ENCODE measurements around the gene TFDP2.
"Not testable (repeated sequence)": the region's sequence is repeated elsewhere in the genome, so short reads cannot be mapped to it uniquely, and the experiment has no call there.

The TFDP2 gene

DNA sequence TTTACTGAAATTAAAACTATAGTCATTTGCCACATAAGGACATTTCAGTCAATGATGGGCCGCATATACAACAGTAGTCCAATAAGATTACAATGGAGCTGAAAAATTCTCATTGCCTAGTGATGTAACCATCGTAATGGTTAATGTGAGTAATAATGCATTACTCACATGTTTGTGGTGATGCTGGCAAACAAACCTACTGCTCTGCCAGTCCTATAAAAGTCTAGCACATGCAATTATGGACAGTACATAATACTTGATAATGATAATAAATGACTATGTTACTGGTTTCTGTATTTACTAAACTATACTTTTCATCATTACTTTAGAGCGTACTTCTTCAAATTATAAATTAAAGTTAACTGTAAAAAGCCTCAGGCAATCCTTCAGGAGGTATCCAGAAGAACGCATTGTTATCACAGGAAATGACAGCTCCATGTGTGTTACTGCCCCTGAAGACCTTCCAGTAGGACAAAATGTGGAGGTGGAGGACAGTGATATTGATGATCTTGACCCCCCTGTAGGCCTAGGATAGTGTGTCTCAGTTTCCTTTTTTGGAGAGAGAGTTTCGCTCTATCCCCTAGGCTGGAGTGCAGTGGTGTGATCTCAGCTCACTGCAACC is 170.2 kb downstream of the TFDP2 start:
- FAIRE-seq, result no peak
- DNase-seq (ENCODE audit: insufficient read length), result no peak
- TF ChIP-seq TAF1 (IDR thresholded peaks at IDR 0.05; ENCODE audit: borderline replicate concordance, low read depth, low read length) (no peak), POLR2AphosphoS5 (IDR thresholded peaks at IDR 0.05; ENCODE audit: low read depth, low read length) (no peak), POLR2A (IDR thresholded peaks at IDR 0.05; ENCODE audit: low read depth, low read length) (no peak)

DNA sequence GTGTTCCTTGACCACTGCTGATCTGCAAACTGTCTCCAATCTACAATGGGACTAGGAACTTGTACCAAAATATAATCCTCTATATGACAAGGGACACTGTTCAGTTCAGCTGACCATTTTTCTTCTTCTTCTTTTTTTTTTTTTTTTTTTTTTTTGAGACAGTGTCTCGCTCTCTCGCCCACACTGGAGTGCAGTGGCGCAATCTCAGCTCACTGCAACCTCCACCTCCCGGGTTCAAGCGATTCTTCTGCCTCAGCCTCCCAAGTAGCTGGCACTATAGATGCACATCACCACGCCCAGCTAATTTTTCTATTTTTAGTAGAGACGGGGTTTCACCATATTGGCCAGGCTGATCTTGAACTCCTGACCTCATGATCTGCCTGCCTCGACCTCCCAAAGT is 174.6 kb downstream of the TFDP2 start:
- FAIRE-seq; DNase-seq (ENCODE audit: insufficient read length): not testable (repeated sequence)

DNA sequence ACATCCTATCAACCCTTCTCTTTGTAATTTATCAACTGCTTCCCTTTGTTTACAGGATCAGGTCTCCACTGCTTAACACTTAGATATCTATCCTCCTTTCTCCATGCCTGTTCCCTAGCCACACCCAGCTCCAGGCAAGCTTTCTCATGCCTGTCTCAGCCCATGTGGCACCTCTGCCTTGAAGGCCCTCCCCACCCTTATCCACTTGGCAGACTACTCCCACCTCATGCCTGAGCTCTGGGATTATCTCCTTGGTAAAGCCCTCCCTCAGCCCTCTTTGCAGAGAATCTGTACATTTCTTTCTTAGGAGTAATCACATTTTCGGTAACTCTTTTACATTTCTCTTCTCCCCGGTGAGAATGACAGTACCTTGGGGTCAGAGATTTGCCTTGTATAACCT is 176.9 kb downstream of the TFDP2 start:
- FAIRE-seq (no peak), DNase-seq (ENCODE audit: insufficient read length) (no peak)
- TF ChIP-seq TAF1 (IDR thresholded peaks at IDR 0.05; ENCODE audit: borderline replicate concordance, low read depth, low read length) (no peak), POLR2AphosphoS5 (IDR thresholded peaks at IDR 0.05; ENCODE audit: low read depth, low read length) (no peak), POLR2A (IDR thresholded peaks at IDR 0.05; ENCODE audit: low read depth, low read length) (no peak)

DNA sequence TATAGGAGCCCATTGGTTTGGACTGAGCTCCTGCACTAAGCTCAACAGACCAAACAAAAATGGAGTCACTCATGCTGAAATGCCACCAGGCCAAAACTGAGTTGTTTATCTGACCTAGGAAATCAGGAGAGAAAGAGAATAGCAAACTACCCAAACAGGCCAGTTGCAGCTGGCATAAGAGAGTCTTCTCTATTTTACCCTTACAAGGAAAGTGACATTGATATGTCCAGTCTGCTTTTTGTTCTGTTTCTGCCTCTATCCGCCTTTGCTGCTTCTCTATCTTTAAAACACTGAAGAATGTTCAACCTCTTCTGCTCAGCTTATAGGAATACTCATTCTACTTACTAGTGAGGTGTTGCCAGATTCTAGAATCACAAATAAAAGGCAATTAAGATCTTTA is 177.8 kb downstream of the TFDP2 start:
- DNase-seq (ENCODE audit: insufficient read length) (no peak), FAIRE-seq (no peak)
- no peak for TF ChIP-seq POLR2AphosphoS5 (IDR thresholded peaks at IDR 0.05; ENCODE audit: low read depth, low read length)
- TF ChIP-seq TAF1 (IDR thresholded peaks at IDR 0.05; ENCODE audit: borderline replicate concordance, low read depth, low read length), result no peak
- TF ChIP-seq POLR2A (IDR thresholded peaks at IDR 0.05; ENCODE audit: low read depth, low read length), result no peak

DNA sequence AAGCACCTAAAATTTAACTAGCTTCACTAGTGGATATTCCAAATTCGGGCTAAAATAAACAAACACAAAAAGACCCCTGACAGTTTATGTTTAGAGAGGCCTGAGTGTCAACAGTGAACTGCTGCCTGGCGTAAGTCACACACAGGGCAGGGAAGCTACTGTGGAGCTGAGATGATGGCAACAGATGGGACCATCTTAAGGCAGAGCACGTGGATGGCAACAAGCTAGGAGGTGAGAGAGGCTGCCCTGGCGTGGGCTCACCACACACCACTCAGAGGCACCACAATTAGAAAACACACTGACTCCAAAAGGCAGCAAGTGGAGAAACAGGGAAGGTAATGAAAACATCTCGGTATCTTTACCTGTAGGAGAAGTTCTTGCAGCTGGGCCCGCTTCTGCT is 179.6 kb downstream of the TFDP2 start:
- no peak for TF ChIP-seq POLR2A (IDR thresholded peaks at IDR 0.05; ENCODE audit: low read depth, low read length)
- TF ChIP-seq POLR2AphosphoS5 (IDR thresholded peaks at IDR 0.05; ENCODE audit: low read depth, low read length), result no peak
- TF ChIP-seq TAF1 (IDR thresholded peaks at IDR 0.05; ENCODE audit: borderline replicate concordance, low read depth, low read length), result no peak
- FAIRE-seq, result no peak
- DNase-seq (ENCODE audit: insufficient read length), result no peak

DNA sequence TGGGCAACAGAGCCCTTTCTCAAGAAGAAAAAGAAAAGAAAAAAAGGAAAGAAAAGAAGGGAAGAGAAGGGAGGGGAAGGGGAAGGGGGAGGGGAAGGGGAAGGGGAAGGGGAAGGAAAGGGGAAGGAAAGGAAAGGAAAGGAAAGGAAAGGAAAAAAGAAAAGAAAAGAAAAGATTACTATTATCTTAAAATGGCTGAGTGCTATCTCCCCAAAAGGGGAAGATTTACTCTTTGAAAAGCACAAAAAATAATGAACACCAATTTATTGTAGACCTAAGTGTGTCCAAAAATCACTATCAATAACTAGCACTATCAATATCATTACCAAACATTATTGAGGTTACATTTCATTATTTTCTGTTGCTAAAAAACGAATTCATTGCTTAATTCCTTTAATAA is 183.9 kb downstream of the TFDP2 start:
- no peak for FAIRE-seq
- TF ChIP-seq POLR2A (IDR thresholded peaks at IDR 0.05; ENCODE audit: low read depth, low read length), result no peak
- TF ChIP-seq TAF1 (IDR thresholded peaks at IDR 0.05; ENCODE audit: borderline replicate concordance, low read depth, low read length), result no peak
- TF ChIP-seq POLR2AphosphoS5 (IDR thresholded peaks at IDR 0.05; ENCODE audit: low read depth, low read length), result no peak

DNA sequence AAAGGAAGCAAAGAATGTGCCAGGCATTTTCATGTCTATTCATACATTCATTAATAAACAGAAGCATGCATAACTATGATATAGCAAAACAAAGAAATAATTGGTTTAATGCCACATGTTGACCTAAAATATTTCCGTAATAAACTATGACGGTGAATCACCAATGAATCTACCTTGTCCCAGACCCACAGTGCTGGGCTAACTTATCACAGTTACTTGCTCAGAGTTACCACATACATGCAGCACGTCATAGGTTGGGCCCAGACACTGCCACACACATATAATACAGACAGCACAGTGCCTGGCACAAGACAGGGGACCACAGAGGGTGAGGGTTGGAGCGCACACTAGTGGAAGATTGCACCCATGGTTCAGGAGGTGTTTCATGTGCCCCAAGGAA is 186.0 kb downstream of the TFDP2 start:
- DNase-seq (ENCODE audit: insufficient read length) (no peak), FAIRE-seq (no peak)
- no peak for TF ChIP-seq POLR2A (IDR thresholded peaks at IDR 0.05; ENCODE audit: low read depth, low read length)
- TF ChIP-seq TAF1 (IDR thresholded peaks at IDR 0.05; ENCODE audit: borderline replicate concordance, low read depth, low read length), result no peak
- TF ChIP-seq POLR2AphosphoS5 (IDR thresholded peaks at IDR 0.05; ENCODE audit: low read depth, low read length), result no peak

More for the DNA sequence above, 183.9 kb downstream of the TFDP2 start:
- no peak for DNase-seq (ENCODE audit: insufficient read length)

DNA sequence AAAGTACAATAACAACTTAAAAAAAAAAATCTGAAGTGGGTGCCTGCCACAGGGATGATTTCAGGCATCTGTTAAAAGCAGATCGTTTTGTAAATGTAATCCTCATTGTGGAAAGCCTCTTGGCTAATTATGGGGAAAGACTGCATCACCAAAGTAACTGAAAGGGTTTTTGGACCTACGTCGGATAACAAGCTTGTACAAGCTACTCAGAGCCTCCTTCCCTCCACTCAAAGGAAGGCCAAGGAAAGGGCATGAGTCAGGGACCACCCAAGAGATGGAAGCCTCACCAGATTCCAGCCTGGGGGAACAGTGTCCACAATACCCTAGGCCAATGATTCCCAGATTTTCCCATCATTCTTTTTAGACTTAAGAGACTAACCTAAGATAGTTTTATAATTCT is 188.6 kb downstream of the TFDP2 start:
- no peak for DNase-seq (ENCODE audit: insufficient read length)
- TF ChIP-seq POLR2AphosphoS5 (IDR thresholded peaks at IDR 0.05; ENCODE audit: low read depth, low read length) (no peak), POLR2A (IDR thresholded peaks at IDR 0.05; ENCODE audit: low read depth, low read length) (no peak), TAF1 (IDR thresholded peaks at IDR 0.05; ENCODE audit: borderline replicate concordance, low read depth, low read length) (no peak)
- no peak for FAIRE-seq

DNA sequence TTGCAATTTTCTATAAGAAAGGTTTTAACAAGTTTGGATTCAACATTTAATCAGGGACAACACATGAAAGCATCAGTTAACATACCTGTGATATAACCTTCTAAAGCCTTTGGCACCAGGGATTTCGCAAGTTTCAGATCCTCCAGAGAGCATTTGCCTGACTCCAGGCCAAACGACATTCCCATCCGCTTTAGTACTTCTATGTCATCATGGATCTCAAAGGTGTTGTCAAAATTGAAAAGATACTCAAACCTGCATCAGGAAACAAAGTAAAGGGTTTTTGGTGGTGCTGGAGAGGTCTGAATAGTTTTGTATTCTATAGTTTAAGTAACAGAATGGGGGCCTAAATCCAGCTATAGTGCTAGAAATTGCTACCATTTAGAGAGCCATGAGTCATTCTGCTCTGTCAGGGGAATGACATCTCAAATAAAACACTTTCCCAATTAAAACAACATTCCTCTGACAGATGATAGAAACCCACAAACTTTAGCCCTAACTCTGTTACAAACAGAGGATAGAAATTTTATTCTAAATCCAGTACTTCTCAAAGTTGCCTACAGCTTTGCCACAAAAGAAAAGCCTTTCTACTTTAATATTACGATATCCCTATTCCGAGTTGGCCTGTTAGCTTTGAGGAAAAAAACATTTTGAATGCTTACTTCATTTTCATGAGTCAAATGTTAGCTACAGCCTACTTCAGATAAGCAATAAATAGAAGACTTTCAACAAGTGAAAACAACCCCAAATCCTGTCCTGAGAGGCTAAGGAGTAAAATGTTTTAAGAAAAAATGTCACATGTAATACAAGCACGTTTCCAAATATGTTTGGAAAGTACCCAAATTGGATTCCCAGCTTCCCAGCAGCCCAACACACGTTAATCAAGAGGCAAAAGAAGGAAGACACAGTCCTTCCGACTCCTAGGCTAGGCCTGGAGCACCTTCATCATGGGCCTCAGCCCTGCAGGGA is 189.5 kb downstream of the TFDP2 start:
- DNase-seq (ENCODE audit: insufficient read length), result no peak
- no peak for FAIRE-seq
- no peak for TF ChIP-seq TAF1 (IDR thresholded peaks at IDR 0.05; ENCODE audit: borderline replicate concordance, low read depth, low read length)
- TF ChIP-seq POLR2A (IDR thresholded peaks at IDR 0.05; ENCODE audit: low read depth, low read length), result no peak
- TF ChIP-seq POLR2AphosphoS5 (IDR thresholded peaks at IDR 0.05; ENCODE audit: low read depth, low read length), result no peak

DNA sequence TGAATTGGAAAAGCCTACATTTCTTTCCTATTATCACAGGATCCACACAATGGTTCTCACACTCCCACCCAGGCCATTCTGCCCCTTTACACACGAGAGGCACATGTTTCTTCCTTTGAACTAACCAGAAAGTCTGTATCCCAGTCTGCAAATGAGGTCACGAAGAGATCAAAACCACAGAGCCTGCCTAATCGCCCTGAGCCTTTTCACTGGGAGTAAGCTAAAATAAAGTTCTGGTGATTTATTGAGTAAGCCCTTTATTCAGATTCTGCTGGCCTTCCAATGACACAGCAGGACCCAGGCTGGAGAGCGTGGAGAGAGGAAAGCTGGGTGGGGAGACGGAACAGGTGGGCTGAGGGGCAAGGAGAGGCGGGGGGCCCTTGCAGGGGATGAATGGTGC is 194.2 kb downstream of the TFDP2 start:
- no peak for FAIRE-seq
- TF ChIP-seq POLR2A (IDR thresholded peaks at IDR 0.05; ENCODE audit: low read depth, low read length), result no peak
- TF ChIP-seq POLR2AphosphoS5 (IDR thresholded peaks at IDR 0.05; ENCODE audit: low read depth, low read length), result no peak
- TF ChIP-seq TAF1 (IDR thresholded peaks at IDR 0.05; ENCODE audit: borderline replicate concordance, low read depth, low read length), result no peak
- DNase-seq (ENCODE audit: insufficient read length), result no peak

DNA sequence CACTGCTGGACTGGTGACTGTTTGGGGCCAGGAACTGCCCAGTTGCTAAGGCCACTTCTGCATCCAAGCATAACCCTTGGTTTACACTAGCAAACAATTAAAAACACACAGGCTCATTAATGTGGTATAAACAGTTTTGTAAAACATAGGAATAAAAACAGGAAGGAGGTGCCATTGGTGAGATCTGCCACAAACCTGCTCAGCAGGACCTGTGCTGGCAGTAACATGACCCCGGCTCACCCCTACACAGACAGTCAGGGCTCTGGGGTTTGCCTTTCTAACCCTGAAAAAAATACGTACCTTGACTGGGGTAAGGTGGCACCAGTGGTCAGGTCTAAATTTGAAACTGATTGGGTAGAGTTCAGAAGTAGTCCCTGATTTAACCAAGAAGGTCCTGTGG is 196.7 kb downstream of the TFDP2 start:
- DNase-seq (ENCODE audit: insufficient read length), result no peak
- no peak for TF ChIP-seq TAF1 (IDR thresholded peaks at IDR 0.05; ENCODE audit: borderline replicate concordance, low read depth, low read length)
- TF ChIP-seq POLR2A (IDR thresholded peaks at IDR 0.05; ENCODE audit: low read depth, low read length), result no peak
- no peak for TF ChIP-seq POLR2AphosphoS5 (IDR thresholded peaks at IDR 0.05; ENCODE audit: low read depth, low read length)
- FAIRE-seq, result no peak
